GM21528 (cell line): ENCODE measurements around the gene TLR1.
"Not testable (repeated sequence)": the region's sequence is repeated elsewhere in the genome, so short reads cannot be mapped to it uniquely, and the experiment has no call there.

Source experiments
- ATAC-seq: cut with Tn5 transposase; IDR thresholded peaks from one replicate; pipeline ENCODE4 v1.9.1; 2021; ENCODE audit warnings: mild to moderate bottlenecking, moderate library complexity; ENCODE audit not compliant: unreplicated experiment, low FRiP score

Gene TLR1

GRCh38 chr4:38780833-38781484 lies 23.6 kb downstream of the TLR1 start:
- ATAC-seq = no peak

- no peak for ATAC-seq
Measured at GRCh38 chr4:38779790-38780189, 24.8 kb downstream of the TLR1 start.

- not testable (repeated sequence) for ATAC-seq
Measured at GRCh38 chr4:38777925-38778324, 26.7 kb downstream of the TLR1 start.

GRCh38 chr4:38775326-38775725 lies 29.3 kb downstream of the TLR1 start:
- no peak for ATAC-seq

DNA sequence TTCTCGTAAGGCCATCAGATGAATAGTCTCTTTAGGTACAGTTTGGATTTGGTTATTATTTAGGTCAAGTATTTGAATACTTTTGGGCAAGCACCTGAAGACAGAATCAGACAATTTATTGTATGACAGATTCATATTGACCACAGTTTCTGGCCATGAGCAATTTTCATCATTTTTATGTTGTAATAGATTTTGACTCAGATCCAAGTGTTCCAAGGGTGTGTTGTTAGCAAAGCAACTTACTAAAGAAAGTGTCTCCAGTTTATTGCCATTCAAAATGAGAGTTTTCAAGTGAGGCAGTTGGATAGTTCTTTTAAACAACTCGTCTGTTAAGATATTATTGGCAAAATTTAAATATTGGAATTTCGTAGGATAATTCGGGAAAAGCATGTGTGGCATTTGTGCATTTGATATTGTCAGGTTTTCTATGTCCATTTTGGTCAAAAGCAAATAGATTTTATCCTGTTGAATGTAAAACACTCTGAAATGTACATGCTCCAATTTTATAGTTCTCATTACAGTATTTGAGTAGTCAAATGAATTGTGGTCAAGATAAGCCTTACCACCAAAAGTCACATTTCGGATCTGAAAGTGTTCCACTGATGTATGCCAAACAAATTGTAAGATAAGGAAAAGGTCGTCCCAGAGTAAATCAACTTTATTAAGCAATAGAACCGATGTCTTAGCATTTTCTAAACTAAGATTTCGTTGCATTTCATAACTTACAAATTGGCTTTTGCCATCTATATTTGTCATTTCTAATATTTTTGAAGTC lies 30.2 kb downstream of the TLR1 start:
- no peak for ATAC-seq

GRCh38 chr4:38770281-38770680 lies 34.3 kb downstream of the TLR1 start:
- not testable (repeated sequence) for ATAC-seq

GRCh38 chr4:38769857-38770256 lies 34.7 kb downstream of the TLR1 start:
- ATAC-seq = no peak

DNA sequence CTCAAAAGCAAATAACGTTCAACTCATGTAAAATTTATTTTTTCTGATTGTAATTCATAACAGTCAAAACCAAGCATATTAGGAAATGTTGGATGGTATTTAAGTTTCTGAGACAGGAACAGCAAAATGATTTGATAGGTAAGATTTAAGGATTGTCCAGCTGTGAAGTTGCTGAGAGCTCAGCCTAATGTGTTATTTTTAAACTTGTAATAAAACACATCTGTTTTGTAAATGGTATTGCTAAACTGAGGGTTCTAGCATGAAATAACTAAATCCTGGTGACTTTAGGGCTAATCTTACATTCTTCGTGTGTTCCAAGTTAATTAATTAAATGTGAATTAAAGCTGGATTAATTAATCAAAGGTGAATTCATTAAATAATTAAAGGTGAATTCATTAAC lies 35.1 kb downstream of the TLR1 start:
- no peak for ATAC-seq

- no peak for ATAC-seq
Measured at GRCh38 chr4:38768968-38769394, 35.6 kb downstream of the TLR1 start.

GRCh38 chr4:38766940-38767339 lies 37.7 kb downstream of the TLR1 start:
- not testable (repeated sequence) for ATAC-seq

GRCh38 chr4:38765382-38765781 lies 39.2 kb downstream of the TLR1 start:
- no peak for ATAC-seq

DNA sequence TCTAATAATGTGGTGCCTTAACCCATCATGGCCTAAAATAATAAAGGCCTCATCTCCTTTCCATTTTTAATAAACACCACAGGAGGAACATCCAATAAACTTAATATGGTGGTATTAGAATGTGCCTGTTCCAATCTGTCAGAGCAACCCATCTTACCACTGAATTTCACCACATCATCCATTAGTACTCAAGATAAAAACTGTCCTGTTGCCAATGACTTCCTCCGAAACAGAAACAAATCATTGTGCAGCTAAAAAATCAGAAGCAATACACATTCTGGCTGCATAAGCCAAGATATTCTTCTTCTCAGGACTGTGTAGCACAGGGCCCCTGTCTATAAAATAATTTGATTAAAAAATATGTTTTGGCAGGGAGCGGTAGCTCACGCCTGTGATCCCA lies 40.3 kb downstream of the TLR1 start:
- ATAC-seq = no peak

GRCh38 chr4:38762560-38762959 lies 42.0 kb downstream of the TLR1 start:
- no peak for ATAC-seq

GRCh38 chr4:38759790-38760122 lies 44.8 kb downstream of the TLR1 start:
- ATAC-seq = no peak

DNA sequence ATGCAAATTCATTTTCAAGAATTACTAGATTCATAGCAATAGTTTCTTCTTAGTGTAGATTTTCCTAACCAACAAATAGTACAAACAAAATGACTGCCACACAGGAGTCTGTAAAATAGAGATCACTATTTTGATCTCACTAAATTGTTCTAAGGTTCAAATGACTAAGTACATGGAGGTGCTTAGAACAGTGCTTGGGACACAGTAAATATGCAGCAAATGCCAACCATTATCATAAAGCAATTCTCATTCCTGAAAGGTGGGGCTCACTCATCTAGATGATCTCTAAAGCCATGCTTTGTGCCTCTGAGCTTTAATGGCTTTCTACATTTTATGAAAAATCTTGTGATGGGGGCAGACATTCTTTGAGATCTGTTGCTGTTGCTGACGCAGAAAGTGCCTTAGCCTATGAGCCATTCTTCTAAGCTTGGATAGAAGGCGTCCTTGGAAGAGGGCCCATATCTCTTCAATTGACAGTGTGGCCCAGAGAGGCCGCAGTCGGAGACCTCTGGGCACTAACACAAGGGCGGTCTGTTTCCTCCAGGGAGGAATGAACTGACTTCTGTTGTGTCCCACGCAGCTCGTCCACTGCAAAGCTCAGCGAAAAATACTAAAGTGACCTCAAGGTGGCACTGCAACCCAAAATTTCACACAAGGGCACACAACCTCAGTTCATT lies 45.3 kb downstream of the TLR1 start:
- no peak for ATAC-seq

- ATAC-seq = no peak
Measured at GRCh38 chr4:38757945-38758600, 46.5 kb downstream of the TLR1 start.

DNA sequence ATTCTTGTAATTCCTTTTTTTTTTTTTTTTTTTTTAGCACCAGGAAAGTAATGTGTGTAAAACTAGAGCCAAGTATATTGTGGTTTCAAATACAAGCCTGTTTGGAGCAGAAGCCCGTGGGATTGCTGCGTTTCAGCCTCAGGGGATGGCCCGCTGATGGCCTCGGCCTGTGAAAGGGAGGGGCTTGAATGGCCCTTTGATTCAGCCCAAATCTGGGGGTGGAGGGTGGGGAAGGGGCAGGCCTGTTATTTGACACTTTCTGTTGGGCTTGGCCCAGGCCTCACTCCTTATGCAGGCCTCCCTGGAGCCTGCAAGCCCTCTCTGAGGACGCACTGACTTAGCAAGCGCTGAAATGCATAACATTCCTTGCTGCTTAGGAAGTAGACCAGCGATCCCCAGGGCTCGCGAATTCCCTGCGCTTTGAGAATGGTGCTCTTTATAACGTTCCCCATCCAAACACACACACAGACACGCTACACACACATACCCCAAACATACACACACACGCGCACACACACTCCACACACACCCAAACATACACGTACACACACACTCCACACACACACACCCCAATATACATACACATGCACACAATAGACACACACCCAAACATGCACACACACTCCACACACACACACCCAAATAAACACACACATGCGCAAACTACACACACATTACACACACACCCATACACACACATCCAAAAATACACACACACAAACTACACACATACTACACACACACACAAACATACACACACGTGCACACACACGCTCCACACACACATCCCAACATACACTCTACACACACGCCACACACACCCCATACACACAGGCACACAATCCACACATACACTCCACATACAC lies 51.4 kb downstream of the TLR1 start:
- ATAC-seq = no peak

DNA sequence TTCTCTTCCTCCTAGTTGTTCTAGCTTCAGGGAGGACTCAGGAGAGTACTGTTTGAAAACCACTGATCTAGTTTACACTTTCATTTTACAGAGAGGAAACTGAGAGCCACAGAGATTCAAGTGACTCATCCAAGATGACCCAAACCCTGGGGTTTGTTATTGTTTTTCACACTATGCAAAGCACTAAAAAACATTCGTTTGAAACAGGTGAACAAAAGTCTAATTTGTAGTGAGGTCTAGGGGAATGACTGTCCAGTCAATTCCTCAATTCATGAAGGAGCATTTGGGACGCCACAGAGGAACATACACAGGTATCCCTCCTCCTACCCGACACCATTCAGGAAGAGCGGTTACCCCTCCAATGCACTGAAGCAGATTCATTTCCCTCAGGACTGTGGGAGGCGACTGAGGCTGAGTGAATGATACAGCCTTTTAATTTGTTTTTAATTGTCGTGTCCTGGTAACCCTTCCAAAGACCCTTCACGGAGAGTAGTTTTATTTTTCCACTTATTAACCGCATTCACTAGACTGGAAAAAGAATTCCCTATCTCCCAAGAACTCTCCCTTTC lies 52.1 kb downstream of the TLR1 start:
- peak; percentile 90 for ATAC-seq

DNA sequence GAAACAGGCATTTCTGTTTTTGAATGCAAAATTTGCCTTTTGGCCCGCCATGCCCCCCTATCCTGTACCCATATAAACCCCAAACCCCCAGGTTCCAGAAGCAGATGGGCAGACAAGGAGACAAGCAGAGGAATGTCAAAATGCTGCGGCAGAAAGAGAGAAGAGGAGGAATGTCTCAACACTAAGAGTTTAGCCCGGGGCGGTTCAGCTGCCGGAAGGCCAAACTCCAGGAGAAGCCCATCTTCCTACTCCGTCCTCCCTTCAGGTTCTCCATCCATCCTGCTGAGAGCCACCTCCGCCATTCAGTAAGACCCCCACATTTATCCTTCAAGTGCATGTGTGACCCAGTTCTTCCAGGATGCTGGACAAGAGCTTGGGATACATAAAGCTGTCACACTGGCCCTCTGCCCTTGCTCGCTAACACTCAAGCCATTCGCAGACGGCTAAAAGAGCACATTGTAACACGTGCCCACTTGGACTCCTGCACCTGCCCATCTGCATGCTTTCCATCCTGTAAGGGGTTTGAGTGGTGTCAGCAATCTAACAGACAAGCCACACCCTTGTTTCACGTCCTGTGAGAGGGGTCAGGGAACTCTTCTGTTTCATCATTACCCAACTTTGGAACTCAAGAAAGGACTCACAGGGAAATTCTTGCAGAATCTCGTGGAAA lies 53.1 kb downstream of the TLR1 start:
- ATAC-seq = no peak
